ENCODE data around the gene KRTAP5-6.

- TF ChIP-seq CTCF (IDR thresholded peaks at IDR 0.05 in 2 of 3, conservative IDR thresholded peaks at IDR 0.05 in 1 of 3; ENCODE audit: borderline replicate concordance in 1 of 3, insufficient read depth in 1 of 3, low read depth in 2 of 3, low read length in 2 of 3), result no peak
- no peak for TF ChIP-seq POLR2AphosphoS5 (IDR thresholded peaks at IDR 0.05; ENCODE audit: low read depth, low read length)
- no peak for TF ChIP-seq POLR2A (IDR thresholded peaks at IDR 0.05; ENCODE audit: borderline replicate concordance, extremely low read depth, insufficient read depth, insufficient read length)
- TF ChIP-seq ZNF274 (IDR thresholded peaks at IDR 0.05; ENCODE audit: low read depth, low read length), result no peak
- TF ChIP-seq, protein P1, sequence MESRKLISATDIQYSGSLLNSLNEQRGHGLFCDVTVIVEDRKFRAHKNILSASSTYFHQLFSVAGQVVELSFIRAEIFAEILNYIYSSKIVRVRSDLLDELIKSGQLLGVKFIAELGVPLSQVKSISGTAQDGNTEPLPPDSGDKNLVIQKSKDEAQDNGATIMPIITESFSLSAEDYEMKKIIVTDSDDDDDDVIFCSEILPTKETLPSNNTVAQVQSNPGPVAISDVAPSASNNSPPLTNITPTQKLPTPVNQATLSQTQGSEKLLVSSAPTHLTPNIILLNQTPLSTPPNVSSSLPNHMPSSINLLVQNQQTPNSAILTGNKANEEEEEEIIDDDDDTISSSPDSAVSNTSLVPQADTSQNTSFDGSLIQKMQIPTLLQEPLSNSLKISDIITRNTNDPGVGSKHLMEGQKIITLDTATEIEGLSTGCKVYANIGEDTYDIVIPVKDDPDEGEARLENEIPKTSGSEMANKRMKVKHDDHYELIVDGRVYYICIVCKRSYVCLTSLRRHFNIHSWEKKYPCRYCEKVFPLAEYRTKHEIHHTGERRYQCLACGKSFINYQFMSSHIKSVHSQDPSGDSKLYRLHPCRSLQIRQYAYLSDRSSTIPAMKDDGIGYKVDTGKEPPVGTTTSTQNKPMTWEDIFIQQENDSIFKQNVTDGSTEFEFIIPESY (IDR thresholded peaks at IDR 0.05; ENCODE audit: extremely low read depth, insufficient replicate concordance, low read length), result no peak
- TF ChIP-seq ZFX (IDR thresholded peaks at IDR 0.05), result no peak
Observed at GRCh38 chr11:1744137-1744886, 47.3 kb downstream of the KRTAP5-6 start.
